NCI-H1048 (cell line): ENCODE data around the gene IL11RA.

Source experiments
- DNase-seq: peaks from one replicate; lab custom pipeline; 2025; lab: John Stamatoyannopoulos, UW

The IL11RA gene

DNA sequence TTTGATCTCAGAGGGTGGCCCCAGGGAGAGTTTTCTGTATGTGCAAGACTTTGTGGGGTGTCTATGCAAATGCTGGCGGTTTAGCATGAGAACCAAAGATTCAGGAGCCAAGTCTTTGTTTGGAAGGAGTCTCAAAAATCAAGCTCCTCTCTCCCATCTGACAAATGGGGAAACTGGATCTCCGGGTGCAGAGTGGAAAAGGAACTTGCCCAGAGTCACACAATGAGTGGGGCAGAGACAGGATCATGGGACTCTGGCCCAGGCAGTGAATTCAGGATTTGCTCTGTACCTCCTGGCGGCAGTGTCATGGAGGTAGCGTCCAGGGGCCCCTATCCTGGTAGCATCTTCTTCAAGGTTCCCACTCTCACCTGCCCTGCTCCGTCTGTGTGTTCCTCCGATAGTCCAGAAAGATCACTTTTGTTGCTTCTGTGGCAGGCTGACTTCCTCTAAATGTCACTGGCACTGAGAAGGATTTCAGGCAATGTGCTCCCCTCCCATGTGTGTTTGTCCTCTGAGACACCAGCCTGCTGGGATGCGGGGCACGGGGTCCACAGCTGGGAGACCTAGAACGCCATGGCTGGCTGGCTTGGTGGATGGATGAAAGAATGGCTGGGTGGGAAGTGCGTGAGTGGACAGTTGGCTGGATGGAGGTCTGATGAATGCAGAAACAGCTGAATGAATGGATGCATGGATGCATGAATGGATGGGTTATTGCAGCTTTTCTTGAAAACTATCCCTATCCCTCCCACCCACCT, 35.5 kb downstream of the IL11RA start:
- no peak for DNase-seq

DNA sequence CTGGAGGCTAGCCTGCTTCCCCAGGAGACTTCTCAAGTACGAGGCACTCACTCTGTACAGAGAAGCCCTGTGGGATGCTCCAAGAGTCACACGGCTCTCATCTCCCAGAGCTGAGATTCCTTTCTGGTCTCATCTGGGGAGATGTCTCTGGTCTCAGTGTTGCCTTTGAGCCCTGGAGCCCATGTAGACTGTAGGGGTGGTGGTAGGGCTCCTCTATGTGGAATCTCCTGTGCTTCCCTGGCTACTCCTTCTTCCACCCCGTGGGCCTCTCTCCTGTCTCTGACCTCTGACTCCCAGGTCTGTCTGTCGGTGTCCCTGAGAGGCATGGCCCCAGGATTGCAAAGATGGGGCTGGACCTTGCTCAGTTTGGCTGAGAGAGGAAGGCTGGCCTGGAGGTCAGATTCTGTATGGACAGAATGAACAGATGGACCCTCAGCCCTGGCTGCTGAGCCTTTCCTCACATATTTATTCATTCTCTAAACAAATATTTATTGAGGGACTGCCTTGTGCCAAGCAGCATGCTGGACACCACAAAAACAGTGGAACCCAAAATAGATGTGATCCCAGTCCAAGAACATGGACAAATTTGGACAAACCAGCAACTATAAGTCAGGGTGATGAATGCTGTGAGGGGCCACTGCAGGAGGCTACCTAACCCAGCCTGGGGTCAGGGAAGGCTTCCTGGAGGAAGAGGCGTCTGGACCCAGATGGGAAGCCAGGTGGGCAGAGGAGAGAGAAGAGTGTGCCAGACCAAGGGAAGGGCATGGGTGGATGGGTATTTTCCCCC, 36.5 kb downstream of the IL11RA start:
- DNase-seq = no peak

DNA sequence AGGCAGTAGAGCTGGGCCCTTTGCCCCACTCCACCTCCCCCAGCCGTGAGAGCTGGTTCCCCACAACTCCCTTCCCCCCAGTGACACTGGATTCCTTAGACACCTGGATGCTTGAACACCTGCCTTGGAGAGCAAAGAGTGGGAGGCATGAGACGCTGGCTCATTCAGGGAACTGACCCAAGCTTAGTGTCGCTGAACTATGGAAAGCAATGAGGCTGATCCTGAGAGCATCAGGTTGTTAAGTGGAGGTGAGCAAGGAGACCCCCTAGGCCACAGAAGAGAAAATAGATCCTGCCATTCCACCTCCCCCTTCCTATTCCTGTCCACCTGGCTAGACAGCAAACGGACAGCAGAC, 37.1 kb downstream of the IL11RA start:
- no peak for DNase-seq

DNA sequence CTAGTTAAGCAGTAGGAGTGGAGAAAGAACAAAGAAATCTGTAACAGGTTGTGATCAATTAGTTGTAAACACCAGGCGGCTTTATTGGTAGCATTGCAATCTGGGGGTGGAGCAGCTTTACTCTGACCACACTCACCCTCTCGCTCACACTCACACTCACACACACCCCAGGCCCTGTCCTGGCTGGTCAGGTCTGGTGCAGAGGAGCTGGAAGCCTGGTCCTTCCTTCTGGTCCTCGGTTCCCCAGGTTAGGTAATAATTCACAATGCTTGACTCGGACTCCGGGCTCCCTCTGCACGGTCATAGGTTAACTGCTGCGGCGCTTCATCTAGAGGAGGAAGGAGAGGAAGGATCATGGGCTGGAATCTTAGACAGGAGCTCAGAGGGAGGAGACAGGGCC, 37.5 kb downstream of the IL11RA start:
- no peak for DNase-seq

DNA sequence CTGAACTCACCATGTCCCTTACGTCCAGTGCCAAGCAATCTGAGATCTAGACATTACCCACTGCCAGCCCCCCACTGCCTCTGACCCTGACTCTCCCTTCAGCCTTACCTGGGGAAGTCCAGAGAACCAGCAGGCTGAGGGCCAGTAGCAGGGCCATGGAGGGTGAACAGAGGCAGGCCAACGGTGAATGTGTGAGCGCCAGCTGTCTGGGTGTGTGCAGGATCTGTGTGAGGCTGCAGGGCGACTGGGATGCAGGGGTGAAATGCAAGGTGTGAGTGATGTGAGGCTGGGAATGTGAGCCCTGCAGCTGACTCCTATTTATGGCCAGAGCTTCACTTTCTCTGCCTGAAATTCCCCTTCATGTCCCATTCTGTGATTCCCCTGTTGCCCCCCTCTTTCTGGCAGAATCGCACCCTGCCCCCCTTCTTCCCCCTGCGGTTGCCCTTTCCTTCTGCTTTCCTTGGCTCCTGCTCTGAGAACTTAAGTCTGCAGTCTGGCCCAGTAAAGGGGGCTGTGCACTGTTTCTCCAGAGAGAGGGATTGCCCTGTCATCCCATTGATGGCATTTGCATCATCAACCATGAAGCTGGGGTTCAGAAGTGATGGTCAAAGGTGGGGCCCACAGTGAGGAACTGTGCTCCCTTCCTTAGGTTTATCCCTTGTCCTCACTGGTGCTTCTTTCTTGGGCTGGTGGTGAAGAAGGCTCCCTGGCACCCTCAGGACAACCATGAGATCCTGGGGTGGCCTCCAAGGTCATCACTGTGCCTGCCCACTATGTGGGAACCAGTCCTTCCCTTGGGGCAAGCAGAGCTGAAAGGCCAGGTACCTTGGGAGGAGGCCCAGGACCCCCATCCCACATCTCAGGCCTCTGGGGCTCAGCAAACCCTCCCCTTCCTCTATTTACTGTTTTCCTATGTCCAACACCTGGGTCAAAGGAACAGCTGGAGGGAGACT, 39.3 kb downstream of the IL11RA start, which contains the start of gene CCL19:
Gene CCL19 (minus strand): TSS at position 294 of the 953 bp plus-strand sequence. CDS start 137 bp downstream, at position 157.
- DNase-seq = no peak

DNA sequence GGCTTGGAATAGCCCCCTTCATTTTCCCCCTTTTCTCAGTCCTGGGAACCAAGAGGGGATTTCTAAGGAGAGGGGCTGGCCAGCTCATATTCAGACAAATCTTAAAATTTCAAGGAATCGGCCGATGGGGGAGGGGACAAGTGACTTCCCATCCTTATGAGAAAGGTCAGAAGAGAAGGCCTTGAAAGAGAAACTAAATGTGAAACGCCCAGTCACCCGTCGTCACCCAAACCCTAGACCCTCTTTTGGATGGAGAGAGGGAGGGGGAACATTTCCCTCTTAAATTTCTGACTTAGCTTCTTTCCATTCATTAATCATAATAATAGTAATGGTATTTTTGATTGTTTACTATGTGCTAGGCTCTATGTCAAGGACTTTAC, 39.9 kb downstream of the IL11RA start:
- no peak for DNase-seq

DNA sequence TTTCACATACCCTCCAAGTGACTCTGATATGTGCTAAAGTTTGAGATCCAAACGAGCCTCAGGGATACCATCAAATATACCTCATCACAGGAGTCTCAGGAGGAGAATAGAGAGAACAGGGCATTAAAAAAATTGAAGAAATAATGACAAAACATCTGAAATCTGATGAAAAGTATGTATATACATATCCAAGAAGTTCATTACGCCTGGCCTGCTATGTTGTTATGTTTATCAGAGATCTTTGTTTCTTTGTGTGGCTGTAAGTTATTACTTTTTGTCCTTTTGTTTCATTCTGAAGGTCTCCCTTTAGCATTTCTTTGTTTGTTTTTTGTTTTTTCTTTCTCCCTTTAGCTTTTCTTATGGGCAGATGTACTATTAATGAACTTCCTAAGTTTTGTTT, 41.6 kb downstream of the IL11RA start:
- no peak for DNase-seq

DNA sequence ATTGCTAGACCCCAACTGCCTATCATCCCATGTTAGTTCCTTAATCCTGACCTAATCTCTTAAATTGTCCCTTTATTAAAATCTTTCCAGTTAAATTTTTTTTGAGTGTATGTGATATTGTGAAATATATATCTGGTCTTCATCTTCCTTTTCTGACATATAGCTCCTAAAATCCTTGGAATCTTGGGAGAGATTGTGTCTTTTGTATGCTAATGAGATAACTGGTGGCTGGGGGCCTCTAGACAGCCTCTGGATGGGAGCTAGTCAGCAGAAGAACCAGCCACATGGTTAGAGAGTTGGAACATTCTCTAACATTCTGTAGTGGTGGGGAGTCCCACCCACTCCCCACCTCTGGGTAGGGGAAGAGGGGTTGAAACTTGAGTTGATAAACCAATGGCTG, 42.8 kb downstream of the IL11RA start:
- DNase-seq = no peak

DNA sequence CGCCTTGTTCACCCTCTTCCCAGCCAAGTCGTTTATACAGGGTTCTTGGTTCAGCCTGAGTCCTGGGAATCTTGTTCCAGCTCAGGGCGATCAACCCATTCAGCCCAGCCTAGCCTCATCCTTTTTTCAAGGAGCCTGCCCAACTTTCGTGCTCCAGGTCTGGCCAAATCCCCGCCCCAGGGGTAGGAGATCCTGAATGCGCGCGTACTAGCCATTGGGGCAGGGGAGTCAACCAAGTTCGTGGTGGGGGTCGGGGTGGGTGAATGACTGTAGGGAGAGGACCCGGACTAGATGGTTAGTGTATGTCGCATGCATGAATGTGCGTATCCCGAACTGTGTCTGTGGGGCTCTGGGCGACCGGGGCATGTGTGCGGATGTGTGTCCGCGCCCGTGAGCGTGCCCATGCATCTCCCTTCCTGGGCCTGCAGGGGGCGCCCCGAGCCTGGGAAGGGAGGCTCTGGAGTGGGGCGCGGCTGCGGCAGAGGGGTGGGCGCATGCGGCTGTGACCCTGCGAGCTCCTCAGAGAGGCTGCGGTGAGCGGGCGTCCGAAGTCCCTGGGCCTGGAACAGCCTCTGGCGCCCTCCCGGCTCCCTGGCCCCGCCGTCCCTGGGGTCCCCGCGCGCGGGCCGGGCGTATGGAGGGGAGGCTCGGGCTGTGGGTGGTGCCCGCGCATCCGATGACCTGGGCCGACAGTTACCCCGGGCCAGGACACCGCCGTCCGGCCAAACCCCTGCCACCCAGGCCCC, 49.2 kb downstream of the IL11RA start:
- DNase-seq = no peak

DNA sequence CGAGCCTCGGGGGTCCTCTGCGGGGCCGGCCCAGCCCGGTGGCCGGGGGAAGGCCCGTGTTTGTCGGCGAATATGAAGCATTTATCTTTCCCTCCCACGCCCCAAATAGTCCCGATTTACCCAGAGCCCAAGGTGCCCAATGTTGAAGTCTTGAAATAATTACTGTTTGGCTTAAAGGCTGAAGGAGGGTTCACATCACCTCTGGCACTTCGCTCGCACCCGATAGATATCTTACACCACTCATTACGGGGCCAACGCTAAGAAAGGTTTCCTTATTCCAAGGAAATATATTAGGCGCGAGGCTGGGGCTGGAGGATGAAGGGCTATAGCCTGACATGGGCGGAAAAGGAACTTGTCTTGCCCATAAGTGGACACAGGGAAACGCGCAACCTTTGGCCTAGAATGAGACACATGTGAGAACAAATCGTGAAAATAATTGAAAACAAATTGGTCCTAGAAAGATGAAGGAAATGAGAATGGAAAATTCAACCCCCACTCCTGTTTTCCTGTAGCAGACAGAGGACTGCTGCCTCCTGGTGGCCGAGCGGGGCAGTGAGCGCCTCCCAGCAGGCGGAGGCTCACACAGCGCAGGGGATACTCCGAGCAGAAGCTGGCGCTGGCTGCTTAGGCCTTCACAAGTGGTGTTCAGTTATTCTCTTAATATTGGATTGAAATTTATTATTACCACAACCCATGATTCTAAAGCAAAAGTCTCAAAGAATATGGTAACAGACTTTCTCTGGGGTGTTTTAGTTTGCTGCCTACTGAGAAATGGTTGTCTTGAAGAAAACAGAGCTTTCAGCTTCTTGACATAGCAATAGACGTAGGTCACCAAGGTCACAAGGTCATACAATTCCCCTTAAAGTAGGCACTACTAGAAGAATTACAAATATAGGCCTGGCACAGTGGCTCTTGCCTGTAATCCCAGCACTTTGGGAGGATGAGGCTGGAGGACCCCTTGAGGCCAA, 50.1 kb downstream of the IL11RA start:
- DNase-seq = peak; percentile 11

DNA sequence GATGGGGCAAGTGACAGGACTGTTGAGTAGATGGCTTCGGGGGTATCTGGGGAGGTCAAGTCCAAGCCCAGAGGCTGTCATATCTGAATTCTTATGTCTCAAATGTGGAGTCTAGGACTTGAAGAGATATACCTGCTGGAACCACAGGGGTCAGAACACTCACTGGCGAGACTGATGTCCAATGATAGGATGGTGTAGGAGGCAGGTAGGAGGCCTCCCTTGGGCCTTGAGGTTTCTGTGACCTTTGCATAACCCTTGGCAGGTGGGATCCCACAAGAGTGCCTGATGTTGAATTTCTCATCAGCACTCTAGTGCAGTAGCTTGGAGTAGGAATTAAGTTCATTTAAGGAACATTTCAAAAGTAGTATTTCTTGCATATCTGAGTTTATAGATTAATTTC, 55.1 kb downstream of the IL11RA start:
- no peak for DNase-seq

DNA sequence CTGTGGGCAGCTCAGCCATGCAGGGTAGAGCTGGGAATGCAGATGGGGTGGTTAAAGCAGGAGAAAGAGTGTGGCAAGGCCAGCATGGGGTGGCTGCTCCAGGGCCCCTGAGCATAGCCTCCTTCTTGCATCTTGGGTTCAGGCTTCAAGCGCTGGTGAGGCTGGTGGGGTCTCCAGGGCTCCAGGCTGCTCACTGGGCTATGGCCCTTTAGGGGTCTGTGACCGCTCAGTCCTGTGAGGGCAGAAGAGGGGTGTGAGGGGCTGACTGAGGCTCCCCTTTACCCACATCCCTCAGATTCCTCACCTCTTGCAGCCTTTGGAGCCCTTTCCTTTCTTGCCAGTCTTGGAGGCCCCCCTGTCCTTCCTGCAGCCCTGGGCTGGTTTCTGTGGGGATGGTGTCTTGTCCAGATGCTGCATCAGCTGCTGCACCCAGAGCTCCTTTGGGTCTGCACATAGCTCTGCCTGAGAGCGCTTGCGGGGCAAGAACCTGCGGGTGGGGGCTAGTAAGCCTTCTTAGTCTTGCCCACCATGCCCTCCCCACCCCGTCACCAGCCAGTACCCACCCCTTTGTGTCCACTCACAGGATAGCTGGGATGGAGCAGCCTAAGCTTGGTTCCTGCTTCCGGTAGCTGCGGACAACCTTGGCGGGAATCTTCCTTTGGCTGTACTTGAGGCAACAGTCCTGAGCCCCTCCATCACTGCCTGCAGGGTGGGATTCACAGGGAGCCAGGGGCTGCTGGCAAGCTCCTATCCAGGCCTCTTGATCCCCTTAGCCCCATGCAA, 57.4 kb downstream of the IL11RA start:
- DNase-seq = no peak

DNA sequence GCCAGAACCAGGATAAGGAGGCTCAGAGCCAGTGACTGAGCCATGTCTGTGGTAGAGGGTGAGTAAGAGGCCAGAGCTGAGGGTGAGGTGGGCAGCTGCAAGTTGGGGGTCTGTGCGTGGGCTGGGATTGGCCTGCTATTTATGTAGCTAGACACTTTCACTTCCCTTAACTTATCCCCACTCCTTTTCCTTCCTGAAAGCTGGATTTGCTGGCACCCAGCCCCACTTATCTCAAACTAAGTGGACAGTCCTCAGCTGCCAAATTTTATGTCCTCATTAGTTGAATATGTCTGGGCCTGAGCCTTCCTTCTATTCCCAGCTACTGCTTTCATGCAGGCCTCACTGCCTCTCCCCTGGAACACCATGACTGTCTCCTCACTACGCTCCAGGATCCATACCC, 58.0 kb downstream of the IL11RA start, which contains the start of gene CCL21:
Gene CCL21 (minus strand): TSS at position 114 of the 400 bp plus-strand sequence. CDS start 70 bp downstream, at position 44.
- no peak for DNase-seq
